ACHN (cell line): ENCODE data around the gene NPEPL1.
A peak's percentile ranks its signal among the peaks of the same experiment; 100 is the strongest.

Experiments used
- DNase-seq: peaks from one replicate; pipeline ENCODE4 v3.0.0-alpha.2; 2015
- in situ Hi-C: cut with HindIII; loops from 2 replicates; pipeline ENCODE4 v1.10.0; 2017; ENCODE audit warnings: low sequenced_read_pairs, low pct_ligation_motif_present, low pct_unique_long_range_greater_than_20kb

NPEPL1 gene

GRCh38 chr20:58673119-58673518 lies 19.5 kb upstream of the NPEPL1 start:
- in situ Hi-C loops, result loop anchor here (25.0 kb wide), 1 partner anchor 436 kb away; the partner anchor contains the start of gene ANKRD60
- DNase-seq, result no peak

DNA sequence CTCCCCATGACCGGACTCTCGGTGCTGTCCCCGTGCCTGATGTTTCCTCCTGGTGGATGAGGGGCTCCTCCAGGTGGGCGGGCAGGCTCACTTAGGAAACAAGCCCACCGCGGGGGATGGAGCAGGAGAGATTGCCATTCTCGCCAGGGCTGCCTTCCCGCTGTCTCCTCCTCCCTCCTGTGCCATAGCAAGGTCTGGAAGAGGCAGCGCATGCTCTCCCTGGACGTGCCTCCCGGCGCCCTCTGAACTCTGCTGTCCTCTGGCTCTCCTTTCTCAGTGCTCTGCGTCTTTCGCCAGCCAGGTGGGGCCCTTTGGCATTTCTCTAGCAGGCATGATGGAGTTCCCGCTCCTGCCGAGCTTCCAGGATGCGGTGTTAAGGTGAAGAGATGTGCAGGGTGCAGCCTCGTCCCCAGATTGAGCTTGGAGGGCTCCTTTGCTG lies 17.4 kb upstream of the NPEPL1 start:
- DNase-seq, result no peak
- in situ Hi-C loops, result no loop called here

DNA sequence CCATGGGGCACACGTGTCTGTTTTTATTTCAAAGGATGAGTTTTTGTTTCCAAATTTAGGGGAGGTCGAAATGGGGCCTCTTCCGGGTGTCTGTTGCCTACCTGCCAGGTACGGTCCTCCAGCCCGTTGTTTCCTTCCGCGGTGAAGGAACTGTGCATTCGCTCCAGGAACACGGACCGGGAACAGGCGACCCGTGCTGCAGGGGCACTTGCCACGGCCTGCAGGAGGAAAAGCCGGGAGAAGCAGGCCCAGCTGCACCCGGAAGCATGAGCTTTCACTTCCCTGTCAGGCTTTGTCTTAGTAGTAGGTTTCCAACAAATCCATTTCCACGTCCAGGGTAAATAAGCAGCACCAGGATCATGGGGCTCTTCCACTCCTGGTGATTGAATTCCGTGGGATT lies 17.0 kb upstream of the NPEPL1 start:
- in situ Hi-C loops, result no loop called here

GRCh38 chr20:58676161-58676560 lies 16.4 kb upstream of the NPEPL1 start:
- in situ Hi-C loops, result no loop called here
- DNase-seq, result no peak

More for the DNA sequence above, 17.0 kb upstream of the NPEPL1 start:
- DNase-seq, result no peak

DNA sequence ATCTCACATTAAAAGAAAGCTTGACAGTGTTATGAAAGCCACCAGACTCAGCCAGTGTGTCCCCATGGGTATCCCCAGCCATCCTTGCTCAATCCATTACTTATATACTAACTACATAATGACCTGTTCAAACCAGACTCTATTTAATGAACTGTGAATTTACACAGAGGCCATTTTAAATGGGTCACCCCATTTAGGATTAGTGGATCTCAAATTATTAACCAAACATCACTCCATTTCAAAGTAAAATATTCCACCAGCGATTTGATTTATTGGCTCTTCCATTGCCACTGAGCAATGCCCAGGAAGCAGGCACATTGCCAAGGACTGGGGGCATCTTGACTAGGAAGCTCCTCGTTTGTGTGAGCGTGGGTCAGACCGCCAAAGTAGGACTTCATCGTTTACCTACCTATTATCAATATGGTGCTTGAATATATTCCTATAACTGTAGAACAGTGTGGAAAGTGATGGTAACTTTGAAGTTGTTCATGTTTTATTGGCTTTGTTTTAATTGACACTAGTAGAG lies 15.5 kb upstream of the NPEPL1 start:
- in situ Hi-C loops, result no loop called here
- no peak for DNase-seq

DNA sequence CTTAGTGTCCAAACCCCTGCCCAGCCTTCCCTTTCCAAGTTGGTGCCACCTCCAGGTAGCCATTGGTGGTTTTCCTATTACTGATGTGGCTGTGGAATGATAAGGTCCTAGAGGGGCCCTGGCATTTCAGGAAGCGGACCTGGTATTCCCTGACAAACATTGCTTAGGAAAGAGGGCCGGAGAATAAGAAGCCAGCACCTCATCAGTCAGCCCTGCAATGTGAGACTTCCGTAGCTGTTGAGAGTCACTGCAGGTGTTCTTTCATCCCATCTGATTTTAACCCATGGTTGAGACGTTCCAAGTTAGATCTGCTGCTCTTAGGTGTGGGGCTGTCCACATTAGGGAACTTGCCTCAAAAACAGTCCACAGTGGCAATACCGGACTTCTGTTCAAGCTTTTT lies 14.8 kb upstream of the NPEPL1 start:
- in situ Hi-C loops, result no loop called here
- no peak for DNase-seq

- in situ Hi-C loops, result no loop called here
- no peak for DNase-seq
Measured at GRCh38 chr20:58678806-58679205, 13.8 kb upstream of the NPEPL1 start.

- DNase-seq, result no peak
- in situ Hi-C loops, result no loop called here
Measured at GRCh38 chr20:58682656-58683531, 9.7 kb upstream of the NPEPL1 start.

DNA sequence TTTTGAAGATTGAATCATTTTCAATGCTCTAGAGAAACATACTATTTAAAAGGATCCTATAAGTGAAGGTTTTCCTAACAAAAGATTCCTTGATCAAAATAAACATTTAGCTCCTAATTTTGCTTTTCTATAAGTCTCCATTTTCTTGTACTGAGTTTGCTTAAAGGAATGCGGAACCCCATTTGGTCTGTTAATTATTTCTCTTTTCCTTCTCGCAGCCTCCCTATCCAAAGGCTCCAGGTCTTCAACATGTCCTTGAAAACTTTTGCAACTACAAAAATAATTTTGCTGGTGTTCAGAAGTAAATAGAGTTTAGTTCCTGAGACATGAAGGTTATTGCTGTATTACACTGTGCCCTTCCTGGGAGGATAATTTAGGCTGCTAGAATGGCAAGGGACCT lies 8.3 kb upstream of the NPEPL1 start:
- peak; percentile 44 for DNase-seq
- in situ Hi-C loops, result no loop called here

GRCh38 chr20:58685988-58686387 lies 6.6 kb upstream of the NPEPL1 start:
- no peak for DNase-seq
- in situ Hi-C loops, result no loop called here

- in situ Hi-C loops, result no loop called here
Measured at GRCh38 chr20:58688414-58688813, 4.2 kb upstream of the NPEPL1 start.

DNA sequence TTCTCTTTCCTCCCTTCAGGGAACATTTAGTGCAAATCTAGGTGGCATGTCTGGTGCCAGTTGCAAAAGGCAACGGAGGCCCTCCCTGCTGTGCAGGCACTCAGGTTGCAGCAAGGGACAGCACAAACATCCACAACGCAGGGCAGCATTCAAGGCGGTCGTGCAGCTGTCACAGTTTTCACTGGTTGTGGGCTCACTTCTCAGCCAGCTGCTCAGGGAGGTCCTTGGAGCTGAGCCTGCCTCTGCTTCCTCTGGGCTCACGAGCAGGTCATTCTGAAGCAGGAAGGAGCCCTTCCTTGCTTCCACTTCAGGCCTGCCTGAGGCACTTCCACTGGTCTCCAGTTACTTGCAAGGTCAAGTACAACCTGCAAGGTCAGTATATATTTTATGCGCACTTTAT lies 3.8 kb upstream of the NPEPL1 start:
- DNase-seq, result no peak
- in situ Hi-C loops, result no loop called here

More at GRCh38 chr20:58688414-58688813, 4.2 kb upstream of the NPEPL1 start:
- no peak for DNase-seq

DNA sequence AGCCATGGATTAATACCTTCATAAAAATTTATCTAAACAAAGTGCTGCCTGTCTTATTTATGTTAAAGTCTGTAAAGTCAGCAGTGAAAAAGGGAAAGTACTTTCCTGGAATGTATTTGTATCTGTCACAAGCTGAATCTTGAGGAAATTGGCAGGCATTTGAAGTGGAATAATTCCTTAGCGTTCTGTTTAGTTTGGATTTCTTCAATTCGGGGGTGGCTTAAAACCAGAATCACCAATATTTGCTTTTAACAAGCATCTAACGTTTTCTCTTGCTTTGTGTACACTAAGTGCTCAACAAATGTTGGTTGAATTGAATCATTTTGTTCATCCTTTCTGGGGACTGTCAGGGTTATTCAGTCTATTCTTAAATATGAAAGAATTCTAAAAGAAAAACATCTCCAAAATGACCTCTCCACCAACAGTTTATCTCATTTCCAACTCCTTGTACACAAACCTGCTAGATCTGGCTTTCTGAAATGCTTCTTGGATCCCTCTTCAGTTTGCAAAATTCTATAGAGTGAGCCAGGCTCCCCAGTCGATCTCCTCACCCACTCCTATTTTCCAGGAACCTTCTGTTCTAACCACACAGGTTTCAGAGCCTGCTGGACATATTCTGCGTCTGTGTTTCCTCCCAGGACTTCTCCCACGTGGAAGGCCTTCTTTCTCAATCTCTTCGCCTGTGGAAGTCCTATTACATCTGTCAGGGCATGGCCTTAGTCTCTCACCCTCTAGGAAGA lies 2.0 kb upstream of the NPEPL1 start:
- DNase-seq, result no peak
- in situ Hi-C loops, result no loop called here

DNA sequence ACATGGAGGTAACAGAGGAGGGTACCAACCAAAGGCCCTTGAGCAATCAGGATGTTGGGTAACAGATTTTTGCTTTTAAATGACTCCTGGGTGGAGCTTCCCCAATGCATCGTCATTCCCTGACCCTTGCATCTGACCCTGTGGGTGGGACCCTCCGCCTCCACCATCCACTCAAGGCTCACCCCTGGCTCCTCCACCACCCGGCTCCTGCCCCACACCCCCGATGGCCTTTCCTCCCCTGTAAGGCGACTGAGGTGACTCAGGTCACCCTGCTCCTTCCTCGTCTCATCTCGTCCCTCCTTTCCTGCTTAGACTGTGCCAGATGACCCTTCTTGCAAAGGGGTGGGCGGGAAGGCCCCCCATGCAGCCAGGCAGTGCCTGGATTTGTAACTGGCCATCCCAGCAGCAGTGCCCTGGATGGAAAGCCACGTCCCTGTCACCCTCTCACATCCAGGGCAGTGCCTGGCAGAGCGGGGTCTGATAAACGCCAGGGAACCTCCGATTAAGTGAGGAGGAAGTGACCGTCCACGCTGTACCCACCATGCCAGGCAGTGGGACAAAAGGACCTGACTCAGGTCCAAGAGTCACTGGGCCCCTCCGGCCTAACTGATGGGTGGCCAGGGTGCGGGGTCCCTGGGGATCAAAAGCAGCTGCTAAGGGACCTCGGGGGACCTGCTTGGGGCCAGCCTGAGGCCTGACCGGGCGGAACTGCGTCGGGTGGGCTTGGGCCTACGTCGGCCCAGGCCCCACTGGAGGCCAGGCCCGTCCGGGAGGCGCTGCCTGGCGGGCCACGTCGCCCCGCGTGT lies 624 bp upstream of the NPEPL1 start:
- in situ Hi-C loops, result no loop called here
- DNase-seq, result no peak

DNA sequence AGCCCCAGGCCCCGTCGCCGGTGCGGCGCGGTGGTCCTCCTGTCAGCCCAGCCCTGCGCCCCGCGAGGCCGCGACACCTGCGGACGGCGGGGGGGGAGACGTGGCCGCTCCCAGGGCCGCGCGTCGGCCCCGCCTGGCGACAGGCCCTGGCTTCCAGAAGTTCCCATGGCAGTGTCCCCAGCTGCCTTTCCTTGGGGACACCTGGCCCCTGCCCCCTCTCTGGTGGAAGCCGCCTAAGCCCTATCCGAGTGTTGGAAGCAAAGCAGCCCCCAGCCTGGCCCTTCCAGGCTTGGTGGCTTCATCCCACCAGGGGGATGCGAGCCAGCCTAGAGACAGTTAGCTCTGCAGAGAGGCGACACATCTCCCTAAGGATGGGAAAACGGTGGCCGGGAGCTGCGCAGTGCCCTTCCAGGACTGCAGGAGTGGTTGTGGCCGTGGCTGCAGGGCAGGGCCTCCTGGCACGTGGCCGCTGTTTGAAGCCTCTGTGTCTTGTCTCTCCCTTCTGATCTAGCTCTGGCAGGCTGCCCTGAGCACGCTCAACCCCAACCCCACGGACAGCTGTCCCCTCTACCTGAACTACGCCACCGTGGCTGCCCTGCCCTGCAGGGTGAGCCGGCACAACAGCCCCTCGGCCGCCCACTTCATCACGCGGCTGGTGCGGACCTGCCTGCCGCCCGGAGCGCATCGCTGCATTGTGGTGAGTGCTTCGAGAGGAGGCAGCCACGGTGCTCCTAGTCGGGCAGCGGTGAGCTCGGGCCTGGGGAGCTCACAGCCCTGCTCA lies 816 bp downstream of the NPEPL1 start:
- peak; percentile 8 for DNase-seq
- in situ Hi-C loops, result no loop called here

- no peak for DNase-seq
- in situ Hi-C loops, result no loop called here
Measured at GRCh38 chr20:58694241-58695083, 1.9 kb downstream of the NPEPL1 start.

GRCh38 chr20:58695084-58695722 lies 2.6 kb downstream of the NPEPL1 start:
- no peak for DNase-seq
- in situ Hi-C loops, result no loop called here
